Measurements from ENCODE around the gene PGBD2.
"Not testable (repeated sequence)": the region's sequence is repeated elsewhere in the genome, so short reads cannot be mapped to it uniquely, and the experiment has no call there.

PGBD2 gene

DNA sequence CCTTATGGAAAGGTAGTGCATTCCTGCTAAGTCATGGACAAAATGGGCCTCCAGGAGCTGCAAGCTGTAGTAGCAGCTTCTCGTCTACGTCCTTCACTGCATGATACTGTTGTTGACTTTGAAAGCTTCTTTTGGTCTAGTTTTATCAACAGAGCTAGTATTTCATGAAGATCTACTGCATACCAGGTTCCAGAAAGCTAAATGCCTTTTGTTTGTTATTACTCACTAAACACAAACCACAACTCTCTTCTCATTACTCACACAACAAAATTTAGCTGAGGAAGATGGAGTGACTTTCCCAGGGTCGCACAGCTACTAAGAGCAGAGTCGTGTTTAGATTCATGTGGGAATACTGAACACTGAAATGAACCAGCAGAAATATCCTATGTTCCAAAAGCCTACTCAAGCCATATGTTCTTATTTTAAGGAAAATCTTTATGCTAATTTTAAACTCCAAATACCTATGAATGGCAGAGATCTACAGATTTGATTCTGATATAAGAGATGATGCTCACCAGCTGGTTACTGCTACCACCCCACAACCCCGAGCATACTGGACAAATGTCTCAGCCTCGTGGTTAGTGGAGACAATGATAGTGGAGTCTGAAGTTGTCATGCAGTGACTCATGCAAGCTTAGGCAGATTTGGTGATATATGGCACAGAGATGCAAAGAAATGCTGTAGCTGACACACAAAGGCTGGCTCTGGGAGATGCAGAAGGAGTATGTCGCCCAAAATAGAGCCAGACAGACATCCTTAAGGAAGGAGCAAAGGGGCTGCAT, 20.6 kb downstream of the PGBD2 start:
- DNase-seq (ENCODE audit: low read depth, low spot score) = no peak

DNA sequence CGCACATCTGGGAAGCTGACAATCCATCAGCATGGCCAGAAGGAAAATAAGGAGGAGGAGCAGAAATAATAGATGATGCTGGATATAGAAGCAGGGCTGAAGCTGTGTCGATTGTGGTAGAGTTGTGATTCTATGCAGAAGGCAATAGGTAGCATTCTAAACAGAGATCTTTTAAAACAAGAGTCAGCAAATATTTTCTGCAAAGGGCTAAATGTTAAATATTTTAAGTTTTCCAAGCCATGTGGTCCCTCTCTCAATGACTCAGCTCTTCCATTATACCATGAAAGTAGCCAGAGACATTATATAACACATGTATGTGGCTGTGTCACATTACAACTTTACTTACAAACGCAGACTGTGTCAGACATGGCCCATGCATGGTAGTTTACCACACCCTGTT, 21.2 kb downstream of the PGBD2 start:
- not testable (repeated sequence) for DNase-seq (ENCODE audit: low read depth, low spot score)

DNA sequence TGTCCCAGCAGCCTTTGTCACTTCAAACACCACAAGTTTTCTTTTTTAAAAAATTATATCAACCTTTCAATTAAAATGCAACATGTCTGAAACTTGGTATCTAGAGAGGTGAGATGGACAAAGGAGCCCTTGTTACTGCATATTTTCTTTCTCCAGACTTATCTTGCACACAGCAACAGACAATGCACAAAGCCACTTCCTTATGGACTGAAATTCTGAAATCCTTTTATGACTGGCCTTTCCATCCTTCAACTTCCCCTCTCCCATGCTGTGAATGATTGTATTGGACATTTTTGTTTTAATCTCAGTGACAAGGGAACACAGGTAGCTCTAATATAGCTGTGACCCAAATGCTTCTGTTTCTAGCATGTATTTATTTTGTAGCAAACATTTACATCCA, 22.1 kb downstream of the PGBD2 start:
- not testable (repeated sequence) for DNase-seq (ENCODE audit: low read depth, low spot score)

DNA sequence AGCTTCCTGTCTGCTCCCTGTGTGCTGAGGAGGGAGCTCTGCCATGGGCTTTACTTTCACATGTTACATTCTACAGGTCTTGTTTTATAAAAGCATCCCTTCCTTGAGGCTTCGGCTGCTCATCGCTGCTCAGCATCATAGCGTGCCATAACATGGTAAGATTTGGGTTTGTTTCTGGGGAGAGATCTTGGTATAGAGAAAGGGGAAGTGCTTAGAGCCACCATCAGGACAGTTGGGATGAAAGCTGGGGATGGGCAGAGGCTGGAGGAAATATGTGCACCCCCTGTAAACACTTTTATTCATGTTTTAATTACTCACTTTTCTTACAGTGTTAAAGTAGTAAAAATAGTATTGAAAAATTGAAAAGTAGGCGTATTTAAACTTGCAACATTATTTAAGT, 24.0 kb downstream of the PGBD2 start:
- DNase-seq (ENCODE audit: low read depth, low spot score) = not testable (repeated sequence)

DNA sequence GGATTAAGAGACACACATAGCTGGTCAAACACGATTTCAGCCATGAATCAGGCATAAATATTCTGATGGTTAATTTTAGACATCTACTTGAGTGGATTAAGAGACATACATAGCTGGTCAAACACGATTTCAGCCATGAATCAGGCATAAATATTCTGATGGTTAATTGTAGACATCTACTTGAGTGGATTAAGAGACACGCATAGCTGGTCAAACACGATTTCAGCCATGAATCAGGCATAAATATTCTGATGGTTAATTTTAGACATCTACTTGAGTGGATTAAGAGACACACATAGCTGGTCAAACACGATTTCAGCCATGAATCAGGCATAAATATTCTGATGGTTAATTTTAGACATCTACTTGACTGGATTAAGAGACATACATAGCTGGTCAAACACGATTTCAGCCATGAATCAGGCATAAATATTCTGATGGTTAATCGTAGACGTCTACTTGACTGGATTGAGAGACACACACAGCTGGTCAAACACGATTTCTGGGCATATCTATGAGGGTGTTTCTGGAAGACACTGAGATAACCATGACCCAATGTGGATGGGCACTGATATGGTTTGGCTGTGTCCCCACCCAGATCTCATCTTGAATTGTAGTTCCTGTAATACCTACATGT, 32.3 kb downstream of the PGBD2 start:
- DNase-seq (ENCODE audit: low read depth, low spot score) = not testable (repeated sequence)

DNA sequence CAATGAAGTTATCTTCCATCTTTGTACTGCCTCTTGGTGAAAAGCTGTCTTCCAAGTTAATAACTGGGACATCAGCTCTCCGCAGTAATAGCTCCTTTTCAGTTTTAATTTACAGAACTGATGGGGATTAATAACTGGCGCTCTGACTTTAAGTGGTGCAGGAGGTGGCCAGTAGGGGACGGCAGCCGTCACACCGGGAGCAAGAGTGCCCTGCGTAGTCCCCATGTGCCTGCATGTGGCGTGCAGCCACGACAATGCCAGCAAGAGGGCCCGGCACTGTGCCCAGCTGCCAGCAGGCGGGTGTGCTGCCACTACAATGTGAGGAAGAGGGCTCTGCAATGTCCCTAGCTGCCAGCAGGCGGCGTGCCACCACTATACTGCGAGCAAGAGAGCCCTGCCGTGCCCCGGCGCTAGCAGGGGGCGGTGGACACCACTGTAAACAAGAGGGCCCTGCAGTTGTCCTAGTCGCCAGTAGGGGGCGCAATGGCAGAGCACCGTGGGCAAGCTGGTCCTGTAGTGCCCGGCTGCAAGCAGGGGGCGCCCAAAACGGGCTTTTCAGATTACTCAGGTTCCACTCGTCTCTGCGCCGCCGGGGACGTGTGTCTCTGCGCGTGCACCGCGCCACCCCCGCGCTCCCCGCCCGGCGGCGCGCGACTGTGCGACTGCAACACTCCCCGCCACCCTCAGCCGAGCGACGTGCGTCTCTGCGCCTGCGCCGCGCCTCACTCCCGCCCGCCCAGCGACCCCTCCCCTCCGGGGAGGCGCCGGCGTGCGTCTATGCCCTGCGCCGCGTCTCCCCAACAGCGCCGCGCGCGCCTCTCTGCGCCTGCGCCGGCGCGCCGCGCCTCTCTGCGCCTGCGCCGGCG, 38.3 kb downstream of the PGBD2 start:
- not testable (repeated sequence) for DNase-seq (ENCODE audit: low read depth, low spot score)

DNA sequence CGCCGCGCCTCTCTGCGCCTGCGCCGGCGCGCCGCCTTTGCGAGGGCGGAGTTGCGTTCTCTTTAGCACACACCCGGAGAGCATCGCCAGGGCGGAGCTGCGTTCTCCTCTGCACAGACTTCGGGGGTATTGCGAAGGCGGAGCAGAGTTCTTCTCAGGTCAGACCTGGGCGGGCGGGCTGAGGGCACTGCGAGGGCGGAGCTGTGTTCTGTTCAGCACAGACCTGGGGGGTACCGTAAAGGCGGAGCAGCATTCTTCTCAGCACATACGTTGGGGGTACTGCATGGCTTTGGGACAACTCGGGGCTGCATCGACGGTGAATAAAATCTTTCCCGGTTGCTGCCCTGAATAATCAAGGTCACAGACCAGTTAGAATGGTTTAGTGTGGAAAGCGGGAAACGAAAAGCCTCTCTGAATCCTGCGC, 39.0 kb downstream of the PGBD2 start:
- DNase-seq (ENCODE audit: low read depth, low spot score) = not testable (repeated sequence)

DNA sequence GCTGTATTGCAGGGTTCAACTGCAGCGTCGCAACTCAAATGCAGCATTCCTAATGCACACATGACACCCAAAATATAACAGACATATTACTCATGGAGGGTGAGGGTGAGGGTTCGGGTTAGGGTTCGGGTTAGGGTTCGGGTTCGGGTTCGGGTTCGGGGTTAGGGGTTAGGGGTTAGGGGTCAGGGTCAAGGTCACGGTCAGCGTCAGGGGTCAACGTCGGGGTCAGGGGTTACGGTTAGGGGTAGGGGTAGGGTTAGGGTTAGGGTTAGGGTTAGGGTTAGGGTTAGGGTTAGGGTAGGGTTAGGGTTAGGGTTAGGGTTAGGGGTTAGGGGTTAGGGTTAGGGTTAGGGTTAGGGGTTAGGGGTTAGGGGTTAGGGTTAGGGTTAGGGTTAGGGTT, 39.4 kb downstream of the PGBD2 start:
- not testable (repeated sequence) for DNase-seq (ENCODE audit: low read depth, low spot score)

DNA sequence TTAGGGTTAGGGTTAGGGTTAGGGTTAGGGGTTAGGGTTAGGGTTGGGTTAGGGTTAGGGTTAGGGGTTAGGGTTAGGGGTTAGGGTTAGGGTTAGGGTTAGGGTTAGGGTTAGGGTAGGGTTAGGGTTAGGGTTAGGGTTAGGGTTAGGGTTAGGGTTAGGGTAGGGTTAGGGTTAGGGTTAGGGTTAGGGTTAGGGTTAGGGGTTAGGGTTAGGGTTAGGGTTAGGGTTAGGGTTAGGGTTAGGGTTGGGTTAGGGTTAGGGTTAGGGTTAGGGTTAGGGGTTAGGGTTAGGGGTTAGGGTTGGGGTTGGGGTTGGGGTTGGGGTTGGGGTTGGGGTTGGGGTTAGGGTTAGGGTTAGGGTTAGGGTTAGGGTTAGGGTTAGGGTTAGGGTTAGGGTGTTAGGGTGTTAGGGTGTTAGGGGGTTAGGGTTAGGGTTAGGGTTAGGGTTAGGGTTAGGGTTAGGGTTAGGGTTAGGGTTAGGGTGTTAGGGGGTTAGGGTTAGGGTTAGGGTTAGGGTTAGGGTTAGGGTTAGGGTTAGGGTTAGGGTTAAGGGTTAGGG, 39.9 kb downstream of the PGBD2 start:
- not testable (repeated sequence) for DNase-seq (ENCODE audit: low read depth, low spot score)
